Endothelial cell of umbilical vein (primary cell): ENCODE data around the gene CACNB3. TPM values are rescaled to one million over a fixed set of nuclear protein-coding genes. Genes with fewer than 3 reads are reported as not detected.

Source experiments
- BruUV-seq: library from RNA; stranded (reverse); fragments of 400-500 nt; replicated peaks from 2 replicates; lab custom pipeline; 2021; lab: Mats Ljungman, UMichigan
- CTCF ChIA-PET: fragments of 300-600, 350-600 bp; sonication (Branson Sonifier 250); formaldehyde crosslinking; loops from one replicate; lab custom pipeline; 2021; ENCODE audit warnings: antibody characterized with exemption, inconsistent platforms; lab: Charles Lee
- POLR2A ChIA-PET: fragments of 300-600, 350-600 bp; sonication (Branson Sonifier 250); formaldehyde crosslinking; loops from one replicate; lab custom pipeline; 2021; ENCODE audit warnings: antibody characterized with exemption, inconsistent platforms; lab: Charles Lee
- DNase-seq: peaks from one replicate; pipeline ENCODE4 v3.0.0-alpha.2; 2011; ENCODE audit warnings: low read depth, low spot score
- FAIRE-seq: peaks from 2 replicates; lab custom pipeline; 2011; peaks lifted over from hg19 to GRCh38; lab: Jason Lieb, UNC
- H2AFZ ChIP-seq: 2 replicates; pipeline ENCODE4 v1.6.0; 2012; ENCODE audit warnings: low read depth, low read length, control low read depth, inconsistent platforms
- H3K27ac ChIP-seq: 2 replicates; pipeline ENCODE4 v1.5.1; 2011; ENCODE audit warnings: low read depth, mild to moderate bottlenecking, control low read depth, low read length, moderate library complexity; ENCODE audit not compliant: insufficient read depth
- H3K27me3 ChIP-seq, 2 experiments: 2 replicates each; pipeline versions ENCODE4 v1.6.0 to v1.6.1; 2011; ENCODE audit warnings: low read length in 2 of 2, mixed read lengths in 1 of 2; ENCODE audit not compliant: control insufficient read depth in 2 of 2, insufficient read depth in 2 of 2
- H3K36me3 ChIP-seq, 2 experiments: 2 replicates in 1 of 2; 3 replicates in 1 of 2; pipeline ENCODE4 v1.5.1; 2011; ENCODE audit warnings: low read length in 2 of 2, mild to moderate bottlenecking in 1 of 2, moderate library complexity in 1 of 2; ENCODE audit not compliant: control insufficient read depth in 2 of 2, insufficient read depth in 2 of 2; ENCODE audit errors: extremely low read depth in 1 of 2
- H3K4me1 ChIP-seq: 3 replicates; pipeline ENCODE4 v1.5.1; 2011; ENCODE audit warnings: mild to moderate bottlenecking, low read length; ENCODE audit not compliant: control insufficient read depth, insufficient read depth; ENCODE audit errors: extremely low read depth
- H3K4me2 ChIP-seq: 2 replicates; pipeline ENCODE4 v1.6.1; 2011; ENCODE audit warnings: low read length, control low read depth, mixed read lengths; ENCODE audit not compliant: insufficient read depth
- H3K4me3 ChIP-seq, 3 experiments: fragments of 200-600 bp in 1 of 3; sonication (generic), shearing (Covaris generic) in 1 of 3; replicated peaks in 1 of 3; 2 replicates each; pipeline ENCODE4 v1.5.1; 2011 to 2016; ENCODE audit warnings: control low read depth in 3 of 3, low read length in 3 of 3, mild to moderate bottlenecking in 2 of 3, inconsistent platforms in 1 of 3, low read depth in 1 of 3, moderate library complexity in 1 of 3; ENCODE audit not compliant: insufficient read depth in 1 of 3
- H3K79me2 ChIP-seq: 2 replicates; pipeline ENCODE4 v1.6.0; 2012; ENCODE audit warnings: low read length, inconsistent platforms; ENCODE audit not compliant: control insufficient read depth, insufficient read depth
- H3K9ac ChIP-seq: replicated peaks from 2 replicates; pipeline ENCODE3; 2011; ENCODE audit warnings: low read length, control low read depth; ENCODE audit not compliant: insufficient read depth; ENCODE audit errors: extremely low read depth
- H3K9me1 ChIP-seq: replicated peaks from 3 replicates; pipeline ENCODE4 v1.6.0; 2011; ENCODE audit warnings: mild to moderate bottlenecking, low read length; ENCODE audit not compliant: control insufficient read depth, insufficient read depth; ENCODE audit errors: extremely low read depth
- H3K9me3 ChIP-seq: replicated peaks from 2 replicates; pipeline ENCODE4 v1.5.1; 2012; ENCODE audit warnings: low read length, inconsistent platforms; ENCODE audit not compliant: control insufficient read depth, insufficient read depth
- H4K20me1 ChIP-seq: replicated peaks from 2 replicates; pipeline ENCODE3; 2011; ENCODE audit warnings: mild to moderate bottlenecking, low read length; ENCODE audit not compliant: control insufficient read depth, insufficient read depth; ENCODE audit errors: extremely low read depth
- CTCF ChIP-seq, 2 donors: IDR thresholded peaks; 1 replicate in 1 of 2; 2 replicates in 1 of 2; pipeline ENCODE4 v1.5.1; 2011; ENCODE audit warnings: low read length in 2 of 2, mild to moderate bottlenecking in 2 of 2, moderate library complexity in 2 of 2, control low read depth in 1 of 2, inconsistent platforms in 1 of 2, low read depth in 1 of 2; ENCODE audit not compliant: insufficient read depth in 1 of 2; ENCODE audit errors: extremely low read depth in 1 of 2
- EZH2 ChIP-seq: IDR thresholded peaks from 2 replicates; pipeline ENCODE4 v1.6.1; 2012; ENCODE audit warnings: borderline replicate concordance, low read depth, mild to moderate bottlenecking, moderate library complexity, low read length, inconsistent platforms; ENCODE audit not compliant: severe bottlenecking
- FOS ChIP-seq: IDR thresholded peaks from 2 replicates; pipeline ENCODE4 v1.6.1; 2011; ENCODE audit warnings: mild to moderate bottlenecking, low read length, moderate library complexity, borderline replicate concordance; ENCODE audit not compliant: insufficient read depth
- GATA2 ChIP-seq: IDR thresholded peaks from 2 replicates; pipeline ENCODE4 v1.7.0; 2011; ENCODE audit warnings: low read depth, mild to moderate bottlenecking, moderate library complexity, mixed read lengths, low read length; ENCODE audit not compliant: insufficient read length, insufficient read depth
- JUN ChIP-seq: IDR thresholded peaks from 2 replicates; pipeline ENCODE4 v1.6.1; 2011; ENCODE audit warnings: borderline replicate concordance, low read depth; ENCODE audit not compliant: insufficient read length, insufficient read depth
- MAX ChIP-seq: IDR thresholded peaks from 2 replicates; pipeline ENCODE4 v1.6.1; 2011; ENCODE audit not compliant: insufficient read depth, insufficient read length
- MYC ChIP-seq: IDR thresholded peaks from one replicate; pipeline ENCODE4 v1.6.1; 2011; ENCODE audit warnings: mild to moderate bottlenecking, low read depth, low read length
- POLR2A ChIP-seq: IDR thresholded peaks from 2 replicates; pipeline ENCODE4 v1.6.1; 2012; ENCODE audit warnings: low read depth, mild to moderate bottlenecking, control low read depth, low read length
- POLR2AphosphoS5 ChIP-seq: IDR thresholded peaks from 2 replicates; pipeline ENCODE4 v1.6.1; 2012; ENCODE audit warnings: low read depth, mild to moderate bottlenecking, control low read depth, low read length, moderate library complexity; ENCODE audit not compliant: insufficient read depth
- dilution Hi-C: fragments of 300-500 bp; cut with MboI; formaldehyde crosslinking; loops from one replicate; pipeline ENCODE4 v1.15.0; 2019; ENCODE audit warnings: low sequenced_read_pairs; ENCODE audit not compliant: extremely low pct_ligation_motif_present
- intact Hi-C: fragments of 100-400 bp; cut with micrococcal nuclease; formaldehyde crosslinking; loops from one replicate; pipeline ENCODE4 v1.10.0; 2022
- polyA plus RNA-seq, 4 experiments: library from polyadenylated mRNA; depleted of rRNA in 3 of 4; stranded (reverse) in 3 of 4; unstranded in 1 of 4; fragments of >200 nt; gene quantifications; 2 replicates each; pipeline versions ENCODE4 v1.2.1 to v1.2.3, GENCODE V29; 2011 to 2012; ENCODE audit warnings: missing spikeins in 1 of 4
- total RNA-seq: library from RNA; stranded (reverse); gene quantifications from 2 replicates; pipeline ENCODE4 v1.2.3, GENCODE V29; 2021

CACNB3 gene
- total and polyA plus RNA-seq, 2 donors (not counting 3 experiments of a cell fraction or from before 2014, with no cell fraction given) = 37.4 to 61.8 TPM

GRCh38 chr12:48782457-48783395, 35.6 kb upstream of the CACNB3 start:
- no peak overlapping the region for H2AFZ ChIP-seq
- intact Hi-C loops (no loop called here), dilution Hi-C loops (no loop called here)
- no peak for TF ChIP-seq FOS
- TF ChIP-seq GATA2 = no peak
- TF ChIP-seq POLR2AphosphoS5 = no peak
- no peak for TF ChIP-seq MAX
- no peak for TF ChIP-seq MYC
- TF ChIP-seq POLR2A = no peak
- no peak for TF ChIP-seq CTCF (IDR thresholded peaks at IDR 0.05; ENCODE audit: extremely low read depth in 1 of 2, insufficient read depth in 1 of 2, low read depth in 1 of 2, low read length in 2 of 2)
- TF ChIP-seq EZH2 = no peak
- TF ChIP-seq JUN = no peak
- peaks cover 21% of the 10 kb centered on the region for H3K4me1 ChIP-seq
- no peaks in the 10 kb centered on the region for H3K9me1 ChIP-seq
- H3K4me3 ChIP-seq = no peak overlapping the region
- H3K79me2 ChIP-seq = peaks cover 8% of the 10 kb centered on the region
- ChIA-PET CTCF (interaction anchor here (1.0 to 3.3 kb wide), 2 partner anchors 13 to 29 kb away, joined by 8 to 18 read pairs; no protein-coding TSS in a partner anchor), POLR2A (no interaction called here)
- H3K4me2 ChIP-seq = no peak overlapping the region
- no peaks in the 10 kb centered on the region for H3K9me3 ChIP-seq
- H3K36me3 ChIP-seq = peaks cover under 1 to 5% of the 10 kb centered on the region in 2 experiments
- DNase-seq (no peak), FAIRE-seq (no peak)
- H3K9ac ChIP-seq = no peak overlapping the region
- BruUV-seq = no TSS peak
- no peaks in the 10 kb centered on the region for H4K20me1 ChIP-seq
- H3K27ac ChIP-seq = no peak overlapping the region
- H3K27me3 ChIP-seq = no peaks in the 10 kb centered on the region
